ENCODE results near the gene MCF2L2. TPM values are rescaled to one million over a fixed set of nuclear protein-coding genes. Genes with fewer than 3 reads are reported as not detected.
"Not testable (repeated sequence)": the region's sequence is repeated elsewhere in the genome, so short reads cannot be mapped to it uniquely, and the experiment has no call there.

The MCF2L2 gene
- total and polyA plus RNA-seq, 2 experiments from 2014 or later, result 4.4 to 12.9 TPM

- H3K4me3 ChIP-seq, result no peak overlapping the region
- no peak for DNase-seq (ENCODE audit: low read depth in 1 of 2, low spot score in 1 of 2)
- H3K27ac ChIP-seq, result no peak overlapping the region
- no peaks in the 10 kb centered on the region for H3K9me3 ChIP-seq (ENCODE audit: low read depth)
- no peak for TF ChIP-seq CTCF (IDR thresholded peaks at IDR 0.05; ENCODE audit: low read depth, low read length)
- no peaks in the 10 kb centered on the region for H3K4me1 ChIP-seq (ENCODE audit: low read depth)
- peaks cover 26% of the 10 kb centered on the region for H3K27me3 ChIP-seq
- H3K36me3 ChIP-seq, result no peaks in the 10 kb centered on the region
Observed at GRCh38 chr3:183182073-183182472, 246.3 kb downstream of the MCF2L2 start.

GRCh38 chr3:183181606-183182005, 246.8 kb downstream of the MCF2L2 start:
- no peak for TF ChIP-seq CTCF (IDR thresholded peaks at IDR 0.05; ENCODE audit: low read depth, low read length)
- Histone ChIP-seq H3K4me1 (ENCODE audit: low read depth) (no peaks in the 10 kb centered on the region), H3K4me3 (no peak overlapping the region), H3K27me3 (peaks cover 26% of the 10 kb centered on the region), H3K27ac (no peak overlapping the region), H3K9me3 (ENCODE audit: low read depth) (no peaks in the 10 kb centered on the region), H3K36me3 (no peaks in the 10 kb centered on the region)
- DNase-seq (ENCODE audit: low read depth in 1 of 2, low spot score in 1 of 2), result no peak

- TF ChIP-seq CTCF (IDR thresholded peaks at IDR 0.05; ENCODE audit: low read depth, low read length), result no peak
- H3K27me3 ChIP-seq, result peaks cover 26% of the 10 kb centered on the region
- no peaks in the 10 kb centered on the region for H3K4me1 ChIP-seq (ENCODE audit: low read depth)
- H3K4me3 ChIP-seq, result no peak overlapping the region
- H3K36me3 ChIP-seq, result no peaks in the 10 kb centered on the region
- no peak for DNase-seq (ENCODE audit: low read depth in 1 of 2, low spot score in 1 of 2)
- H3K27ac ChIP-seq, result no peak overlapping the region
- no peaks in the 10 kb centered on the region for H3K9me3 ChIP-seq (ENCODE audit: low read depth)
Observed at GRCh38 chr3:183180784-183181295, 247.6 kb downstream of the MCF2L2 start.

GRCh38 chr3:183180110-183180783, 248.2 kb downstream of the MCF2L2 start:
- no peak for TF ChIP-seq CTCF (IDR thresholded peaks at IDR 0.05; ENCODE audit: low read depth, low read length)
- Histone ChIP-seq H3K4me1 (ENCODE audit: low read depth) (no peaks in the 10 kb centered on the region), H3K4me3 (no peak overlapping the region), H3K36me3 (no peaks in the 10 kb centered on the region), H3K27me3 (peaks cover 26% of the 10 kb centered on the region), H3K9me3 (ENCODE audit: low read depth) (no peaks in the 10 kb centered on the region), H3K27ac (no peak overlapping the region)
- DNase-seq (ENCODE audit: low read depth in 1 of 2, low spot score in 1 of 2), result peak; percentile 15 to 36

GRCh38 chr3:183179550-183179908, 248.9 kb downstream of the MCF2L2 start:
- H3K4me3 ChIP-seq, result peak overlapping the region; percentile 44
- H3K27ac ChIP-seq; H3K9me3 ChIP-seq (ENCODE audit: low read depth); H3K4me1 ChIP-seq (ENCODE audit: low read depth); H3K36me3 ChIP-seq; DNase-seq (ENCODE audit: low read depth in 1 of 2, low spot score in 1 of 2): not testable (repeated sequence)
- peaks cover 26% of the 10 kb centered on the region for H3K27me3 ChIP-seq

GRCh38 chr3:183178833-183179549, 249.4 kb downstream of the MCF2L2 start:
- Histone ChIP-seq H3K27me3 (peaks cover 26% of the 10 kb centered on the region), H3K9me3 (ENCODE audit: low read depth) (no peaks in the 10 kb centered on the region), H3K36me3 (no peaks in the 10 kb centered on the region), H3K4me1 (ENCODE audit: low read depth) (no peaks in the 10 kb centered on the region), H3K27ac (no peak overlapping the region), H3K4me3 (peak overlapping the region; percentile 44)
- peak; percentile 48 to 64 for DNase-seq (ENCODE audit: low read depth in 1 of 2, low spot score in 1 of 2)
- peak; percentile 35 for TF ChIP-seq CTCF (IDR thresholded peaks at IDR 0.05; ENCODE audit: low read depth, low read length)
